H1 (cell line): ENCODE results near the gene TMX3. TPM values are rescaled to one million over a fixed set of nuclear protein-coding genes. Genes with fewer than 3 reads are reported as not detected.

Experiments used
- GTF2F1 ChIP-seq: IDR thresholded peaks from 2 replicates; pipeline ENCODE4 v1.6.1; 2012; ENCODE audit warnings: low read depth, low read length, improper control_type of control experiment, borderline replicate concordance
- NRF1 ChIP-seq: IDR thresholded peaks from 2 replicates; pipeline ENCODE4 v1.6.1; 2011; ENCODE audit warnings: mild to moderate bottlenecking, low read depth, low read length, improper control_type of control experiment
- YY1 ChIP-seq: IDR thresholded peaks from 2 replicates; pipeline ENCODE4 v1.6.1; 2011; ENCODE audit warnings: low read depth, mild to moderate bottlenecking, low read length
- polyA plus RNA-seq, 7 experiments: library from polyadenylated mRNA; depleted of rRNA in 3 of 7; stranded (reverse) in 5 of 7; unstranded in 2 of 7; fragments of >200 nt in 5 of 7; fragments of 200-250 nt in 2 of 7; gene quantifications; 1 replicate in 5 of 7; 2 replicates in 1 of 7; 4 replicates in 1 of 7; pipeline versions ENCODE4 v1.2.1 to v1.2.3, GENCODE V29; 2011 to 2013; ENCODE audit warnings: missing spikeins in 2 of 7, mixed read lengths in 2 of 7
- total RNA-seq: library from RNA; stranded (reverse); fragmentation: NEBNext Ultra II Directional; extraction: Animal tissue kit (Norgen Biotek cat#: 25700); gene quantifications from 2 replicates; pipeline ENCODE4 v1.2.1, GENCODE V29; 2021
- TF ChIP-seq, protein P1 (sequence below): fragments of 300-600 bp; sonication (generic); IDR thresholded peaks from 2 replicates; pipeline ENCODE4 v1.7.1; 2012; ENCODE audit warnings: low read length, moderate library complexity, mild to moderate bottlenecking, inconsistent platforms; ENCODE audit not compliant: insufficient replicate concordance
- TF ChIP-seq, protein P2 (sequence below): IDR thresholded peaks from 2 replicates; pipeline ENCODE4 v1.6.1; 2011; ENCODE audit warnings: low read depth, mild to moderate bottlenecking, low read length; ENCODE audit not compliant: insufficient read depth
- TF ChIP-seq, protein P3 (sequence below): IDR thresholded peaks from 2 replicates; pipeline ENCODE4 v1.6.1; 2011; ENCODE audit warnings: low read length, improper control_type of control experiment

TMX3 gene
- total and polyA plus RNA-seq, 2 of the 8 experiments (the other 6 are each of a cell fraction or from before 2014, with no cell fraction given) = 12.6 to 29.0 TPM

DNA sequence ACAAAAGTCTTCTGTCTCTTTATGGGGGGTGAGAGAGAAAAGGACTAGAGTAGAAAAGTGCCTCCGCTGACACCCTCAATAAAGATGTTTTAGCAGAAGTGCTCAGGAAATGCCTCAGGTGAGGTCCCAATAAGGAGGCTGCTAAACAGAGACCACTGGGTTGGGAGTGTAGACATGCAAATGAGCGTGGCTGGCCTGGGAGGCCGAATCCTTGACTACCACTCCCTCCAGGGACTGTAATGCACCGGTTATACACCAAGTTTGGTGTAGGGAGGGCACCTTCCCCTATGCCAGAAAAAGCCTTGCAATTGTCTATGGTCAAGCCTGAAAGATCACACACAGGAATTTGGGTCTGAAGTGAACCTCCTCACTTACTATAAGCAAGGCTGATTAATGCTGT, 1.8 kb downstream of the TMX3 start (continued):
- TF ChIP-seq, protein P1, sequence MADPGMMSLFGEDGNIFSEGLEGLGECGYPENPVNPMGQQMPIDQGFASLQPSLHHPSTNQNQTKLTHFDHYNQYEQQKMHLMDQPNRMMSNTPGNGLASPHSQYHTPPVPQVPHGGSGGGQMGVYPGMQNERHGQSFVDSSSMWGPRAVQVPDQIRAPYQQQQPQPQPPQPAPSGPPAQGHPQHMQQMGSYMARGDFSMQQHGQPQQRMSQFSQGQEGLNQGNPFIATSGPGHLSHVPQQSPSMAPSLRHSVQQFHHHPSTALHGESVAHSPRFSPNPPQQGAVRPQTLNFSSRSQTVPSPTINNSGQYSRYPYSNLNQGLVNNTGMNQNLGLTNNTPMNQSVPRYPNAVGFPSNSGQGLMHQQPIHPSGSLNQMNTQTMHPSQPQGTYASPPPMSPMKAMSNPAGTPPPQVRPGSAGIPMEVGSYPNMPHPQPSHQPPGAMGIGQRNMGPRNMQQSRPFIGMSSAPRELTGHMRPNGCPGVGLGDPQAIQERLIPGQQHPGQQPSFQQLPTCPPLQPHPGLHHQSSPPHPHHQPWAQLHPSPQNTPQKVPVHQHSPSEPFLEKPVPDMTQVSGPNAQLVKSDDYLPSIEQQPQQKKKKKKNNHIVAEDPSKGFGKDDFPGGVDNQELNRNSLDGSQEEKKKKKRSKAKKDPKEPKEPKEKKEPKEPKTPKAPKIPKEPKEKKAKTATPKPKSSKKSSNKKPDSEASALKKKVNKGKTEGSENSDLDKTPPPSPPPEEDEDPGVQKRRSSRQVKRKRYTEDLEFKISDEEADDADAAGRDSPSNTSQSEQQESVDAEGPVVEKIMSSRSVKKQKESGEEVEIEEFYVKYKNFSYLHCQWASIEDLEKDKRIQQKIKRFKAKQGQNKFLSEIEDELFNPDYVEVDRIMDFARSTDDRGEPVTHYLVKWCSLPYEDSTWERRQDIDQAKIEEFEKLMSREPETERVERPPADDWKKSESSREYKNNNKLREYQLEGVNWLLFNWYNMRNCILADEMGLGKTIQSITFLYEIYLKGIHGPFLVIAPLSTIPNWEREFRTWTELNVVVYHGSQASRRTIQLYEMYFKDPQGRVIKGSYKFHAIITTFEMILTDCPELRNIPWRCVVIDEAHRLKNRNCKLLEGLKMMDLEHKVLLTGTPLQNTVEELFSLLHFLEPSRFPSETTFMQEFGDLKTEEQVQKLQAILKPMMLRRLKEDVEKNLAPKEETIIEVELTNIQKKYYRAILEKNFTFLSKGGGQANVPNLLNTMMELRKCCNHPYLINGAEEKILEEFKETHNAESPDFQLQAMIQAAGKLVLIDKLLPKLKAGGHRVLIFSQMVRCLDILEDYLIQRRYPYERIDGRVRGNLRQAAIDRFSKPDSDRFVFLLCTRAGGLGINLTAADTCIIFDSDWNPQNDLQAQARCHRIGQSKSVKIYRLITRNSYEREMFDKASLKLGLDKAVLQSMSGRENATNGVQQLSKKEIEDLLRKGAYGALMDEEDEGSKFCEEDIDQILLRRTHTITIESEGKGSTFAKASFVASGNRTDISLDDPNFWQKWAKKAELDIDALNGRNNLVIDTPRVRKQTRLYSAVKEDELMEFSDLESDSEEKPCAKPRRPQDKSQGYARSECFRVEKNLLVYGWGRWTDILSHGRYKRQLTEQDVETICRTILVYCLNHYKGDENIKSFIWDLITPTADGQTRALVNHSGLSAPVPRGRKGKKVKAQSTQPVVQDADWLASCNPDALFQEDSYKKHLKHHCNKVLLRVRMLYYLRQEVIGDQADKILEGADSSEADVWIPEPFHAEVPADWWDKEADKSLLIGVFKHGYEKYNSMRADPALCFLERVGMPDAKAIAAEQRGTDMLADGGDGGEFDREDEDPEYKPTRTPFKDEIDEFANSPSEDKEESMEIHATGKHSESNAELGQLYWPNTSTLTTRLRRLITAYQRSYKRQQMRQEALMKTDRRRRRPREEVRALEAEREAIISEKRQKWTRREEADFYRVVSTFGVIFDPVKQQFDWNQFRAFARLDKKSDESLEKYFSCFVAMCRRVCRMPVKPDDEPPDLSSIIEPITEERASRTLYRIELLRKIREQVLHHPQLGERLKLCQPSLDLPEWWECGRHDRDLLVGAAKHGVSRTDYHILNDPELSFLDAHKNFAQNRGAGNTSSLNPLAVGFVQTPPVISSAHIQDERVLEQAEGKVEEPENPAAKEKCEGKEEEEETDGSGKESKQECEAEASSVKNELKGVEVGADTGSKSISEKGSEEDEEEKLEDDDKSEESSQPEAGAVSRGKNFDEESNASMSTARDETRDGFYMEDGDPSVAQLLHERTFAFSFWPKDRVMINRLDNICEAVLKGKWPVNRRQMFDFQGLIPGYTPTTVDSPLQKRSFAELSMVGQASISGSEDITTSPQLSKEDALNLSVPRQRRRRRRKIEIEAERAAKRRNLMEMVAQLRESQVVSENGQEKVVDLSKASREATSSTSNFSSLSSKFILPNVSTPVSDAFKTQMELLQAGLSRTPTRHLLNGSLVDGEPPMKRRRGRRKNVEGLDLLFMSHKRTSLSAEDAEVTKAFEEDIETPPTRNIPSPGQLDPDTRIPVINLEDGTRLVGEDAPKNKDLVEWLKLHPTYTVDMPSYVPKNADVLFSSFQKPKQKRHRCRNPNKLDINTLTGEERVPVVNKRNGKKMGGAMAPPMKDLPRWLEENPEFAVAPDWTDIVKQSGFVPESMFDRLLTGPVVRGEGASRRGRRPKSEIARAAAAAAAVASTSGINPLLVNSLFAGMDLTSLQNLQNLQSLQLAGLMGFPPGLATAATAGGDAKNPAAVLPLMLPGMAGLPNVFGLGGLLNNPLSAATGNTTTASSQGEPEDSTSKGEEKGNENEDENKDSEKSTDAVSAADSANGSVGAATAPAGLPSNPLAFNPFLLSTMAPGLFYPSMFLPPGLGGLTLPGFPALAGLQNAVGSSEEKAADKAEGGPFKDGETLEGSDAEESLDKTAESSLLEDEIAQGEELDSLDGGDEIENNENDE = no peak
- TF ChIP-seq NRF1 (no peak), YY1 (no peak), GTF2F1 (no peak)
- TF ChIP-seq, protein P2, sequence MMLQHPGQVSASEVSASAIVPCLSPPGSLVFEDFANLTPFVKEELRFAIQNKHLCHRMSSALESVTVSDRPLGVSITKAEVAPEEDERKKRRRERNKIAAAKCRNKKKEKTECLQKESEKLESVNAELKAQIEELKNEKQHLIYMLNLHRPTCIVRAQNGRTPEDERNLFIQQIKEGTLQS = no peak
- TF ChIP-seq, protein P3, sequence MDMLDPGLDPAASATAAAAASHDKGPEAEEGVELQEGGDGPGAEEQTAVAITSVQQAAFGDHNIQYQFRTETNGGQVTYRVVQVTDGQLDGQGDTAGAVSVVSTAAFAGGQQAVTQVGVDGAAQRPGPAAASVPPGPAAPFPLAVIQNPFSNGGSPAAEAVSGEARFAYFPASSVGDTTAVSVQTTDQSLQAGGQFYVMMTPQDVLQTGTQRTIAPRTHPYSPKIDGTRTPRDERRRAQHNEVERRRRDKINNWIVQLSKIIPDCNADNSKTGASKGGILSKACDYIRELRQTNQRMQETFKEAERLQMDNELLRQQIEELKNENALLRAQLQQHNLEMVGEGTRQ = no peak
- TF ChIP-seq, all 59 proteins: peak for 0
